GM08714 (cell line): ENCODE results near the gene SYT11.

ENCODE experiments used
- H3K4me3 ChIP-seq: fragments of 200-500 bp; sonication (Bioruptor generic); 2 replicates; pipeline ENCODE4 v1.5.1; 2014; ENCODE audit warnings: mild to moderate bottlenecking, low read length, inconsistent platforms
- ZNF274 ChIP-seq: IDR thresholded peaks from 2 replicates; pipeline ENCODE4 v1.6.1; 2012; ENCODE audit warnings: mild to moderate bottlenecking, low read depth, low read length

The SYT11 gene

GRCh38 chr1:155932487-155932886 is 73.1 kb downstream of the SYT11 start:
- no peak for TF ChIP-seq ZNF274
- H3K4me3 ChIP-seq = peak overlapping the region; percentile 53

GRCh38 chr1:155933591-155934096 is 74.3 kb downstream of the SYT11 start:
- H3K4me3 ChIP-seq = peak overlapping the region; percentile 82
- no peak for TF ChIP-seq ZNF274

GRCh38 chr1:155934097-155934935 is 74.9 kb downstream of the SYT11 start, which contains the start of gene KHDC4:
Gene KHDC4, minus strand, starts transcription at chr1:155934413. Its CDS starts 40 bp downstream, at chr1:155934373.
- peak within 1 kb of the TSS; percentile 82 for H3K4me3 ChIP-seq
- no peak for TF ChIP-seq ZNF274
